PC-3 (cell line): ENCODE results near the gene ARMH4. TPM values are rescaled to one million over a fixed set of nuclear protein-coding genes. Genes with fewer than 3 reads are reported as not detected.
A peak's percentile ranks its signal among the peaks of the same experiment; 100 is the strongest.

ENCODE experiments used
- ATAC-seq: fragments of 200-7000 bp; cut with Tn5 transposase; 2 replicates; pipeline ENCODE4 v1.9.1; 2020; ENCODE audit warnings: mild to moderate bottlenecking, moderate library complexity
- BruUV-seq: library from RNA; stranded (reverse); fragments of 400-500 nt; replicated peaks from 2 replicates; lab custom pipeline; 2021; lab: Mats Ljungman, UMichigan
- CTCF ChIA-PET: fragments of 300-600 bp; sonication (Branson Sonifier 250); formaldehyde crosslinking; loops from one replicate; lab custom pipeline; 2022; ENCODE audit warnings: antibody characterized with exemption; lab: Charles Lee
- POLR2A ChIA-PET: fragments of 300-600 bp; sonication (Branson Sonifier 250); formaldehyde crosslinking; loops from one replicate; lab custom pipeline; 2022; ENCODE audit warnings: antibody characterized with exemption; ENCODE audit not compliant: unreplicated experiment; lab: Charles Lee
- DNase-seq: peaks from one replicate; pipeline ENCODE4 v3.0.0-alpha.2; 2015
- H2AFZ ChIP-seq: fragments of 300-600 bp; sonication (generic); 2 replicates; pipeline ENCODE4 v1.6.0; 2016; ENCODE audit warnings: antibody characterized with exemption, low read length
- H3F3A ChIP-seq: fragments of 300-600 bp; sonication (generic); one replicate; pipeline ENCODE4 v1.6.0; 2017; ENCODE audit warnings: antibody characterized with exemption, low read length, control low read depth, mild to moderate bottlenecking; ENCODE audit not compliant: unreplicated experiment
- H3K27ac ChIP-seq: fragments of 300-600 bp; sonication (generic); 2 replicates; pipeline ENCODE4 v1.5.1; 2016; ENCODE audit warnings: mild to moderate bottlenecking, low read length
- H3K27me3 ChIP-seq: fragments of 300-600 bp; sonication (generic); 2 replicates; pipeline ENCODE4 v1.6.1; 2016; ENCODE audit warnings: low read length, mixed read lengths
- H3K36me3 ChIP-seq: fragments of 300-600 bp; sonication (generic); 2 replicates; pipeline ENCODE4 v1.6.1; 2016; ENCODE audit warnings: low read depth, mixed run types, low read length, mixed read lengths
- H3K4me1 ChIP-seq: fragments of 300-600 bp; sonication (generic); 2 replicates; pipeline ENCODE4 v1.5.1; 2016; ENCODE audit warnings: low read length; ENCODE audit not compliant: insufficient read depth
- H3K4me2 ChIP-seq: fragments of 300-600 bp; sonication (generic); 2 replicates; pipeline ENCODE4 v1.6.0; 2016; ENCODE audit warnings: low read length
- H3K4me3 ChIP-seq: fragments of 300-600 bp; sonication (generic); 2 replicates; pipeline ENCODE4 v1.5.1; 2016; ENCODE audit warnings: mild to moderate bottlenecking, low read length, mixed read lengths
- H3K79me2 ChIP-seq: fragments of 300-600 bp; sonication (generic); 2 replicates; pipeline ENCODE4 v1.6.1; 2017; ENCODE audit warnings: low read length, mixed read lengths
- H3K9ac ChIP-seq: fragments of 300-600 bp; sonication (generic); 2 replicates; pipeline ENCODE4 v1.6.0; 2016; ENCODE audit warnings: mild to moderate bottlenecking, low read length
- H3K9me2 ChIP-seq: fragments of 300-600 bp; sonication (generic); replicated peaks from 2 replicates; pipeline ENCODE4 v1.6.1; 2016; ENCODE audit warnings: mixed run types, low read length, mixed read lengths
- H3K9me3 ChIP-seq: fragments of 300-600 bp; sonication (generic); 2 replicates; pipeline ENCODE4 v1.6.1; 2016; ENCODE audit warnings: low read length, mixed read lengths
- H4K20me1 ChIP-seq: fragments of 300-600 bp; sonication (generic); 2 replicates; pipeline ENCODE4 v1.6.1; 2016; ENCODE audit warnings: low read length, mixed read lengths
- CTCF ChIP-seq: fragments of 300-600 bp; sonication (generic); conservative IDR thresholded peaks from 2 replicates; pipeline ENCODE4 v1.5.1; 2017; ENCODE audit warnings: antibody characterized with exemption, low read depth, mild to moderate bottlenecking, low read length
- EZH2 ChIP-seq: fragments of 300-600 bp; sonication (generic); IDR thresholded peaks from one replicate; pipeline ENCODE4 v1.6.1; 2017; ENCODE audit warnings: antibody characterized with exemption, mild to moderate bottlenecking, low read length; ENCODE audit not compliant: unreplicated experiment
- EZH2phosphoT487 ChIP-seq: fragments of 300-600 bp; sonication (generic); IDR thresholded peaks from 2 replicates; pipeline ENCODE4 v1.6.1; 2018; ENCODE audit warnings: mild to moderate bottlenecking, antibody characterized with exemption, low read length, borderline replicate concordance
- intact Hi-C: fragments of 100-400 bp; cut with micrococcal nuclease; formaldehyde crosslinking; loops from 2 replicates; pipeline ENCODE4 v1.9.0; 2023
- total RNA-seq: library from RNA; depleted of rRNA; stranded (reverse); fragments of >200 nt; gene quantifications from 2 replicates; pipeline ENCODE4 v1.2.3, GENCODE V29; 2014

The ARMH4 gene
- total RNA-seq, 1 experiment from 2014 or later: 2.6 TPM

GRCh38 chr14:58196198-58196597 is 44.2 kb upstream of the ARMH4 start:
- BruUV-seq: no TSS peak
- intact Hi-C loops: no loop called here
- Histone ChIP-seq H3K4me2 (no peak overlapping the region), H3K27me3 (peaks cover 28% of the 10 kb centered on the region; the same call in 1 of the 2 replicates), H3K27ac (no peak overlapping the region), H3K79me2 (peaks cover 12% of the 10 kb centered on the region), H3K4me1 (peaks cover 11% of the 10 kb centered on the region; the same call in 1 of the 2 replicates), H3F3A (no peaks in the 10 kb centered on the region), H2AFZ (no peak overlapping the region), H4K20me1 (no peaks in the 10 kb centered on the region), H3K9ac (no peak overlapping the region), H3K36me3 (no peaks in the 10 kb centered on the region), H3K9me3 (no peaks in the 10 kb centered on the region), H3K4me3 (no peak overlapping the region), H3K9me2 (no peaks in the 10 kb centered on the region)
- TF ChIP-seq EZH2phosphoT487: no peak
- DNase-seq: no peak
- ChIA-PET POLR2A (interaction anchor here (0.5 kb wide), 1 partner anchor 64 kb away, joined by 3 read pairs; no protein-coding TSS in a partner anchor), CTCF (no interaction called here)
- ATAC-seq: no peak

- intact Hi-C loops: no loop called here
- no peaks in the 10 kb centered on the region for H3K36me3 ChIP-seq
- H2AFZ ChIP-seq: no peak overlapping the region
- ATAC-seq (0 out of 2 replicates have a peak, but pooled peaks have one; percentile 18), DNase-seq (peak; percentile 33)
- H3K4me3 ChIP-seq: no peak overlapping the region
- ChIA-PET POLR2A (no interaction called here), CTCF (interaction anchor here (0.5 kb wide), 1 partner anchor 86 kb away, joined by 3 read pairs; no protein-coding TSS in a partner anchor)
- H3K9me2 ChIP-seq: no peaks in the 10 kb centered on the region
- no peaks in the 10 kb centered on the region for H4K20me1 ChIP-seq
- no peaks in the 10 kb centered on the region for H3K79me2 ChIP-seq
- peaks cover 28% of the 10 kb centered on the region; the same call in 1 of the 2 replicates for H3K27me3 ChIP-seq
- TF ChIP-seq EZH2phosphoT487 (no peak), CTCF (no peak), EZH2 (no peak)
- no peak overlapping the region for H3K9ac ChIP-seq
- H3K9me3 ChIP-seq: no peaks in the 10 kb centered on the region
- BruUV-seq: no TSS peak
- H3K4me2 ChIP-seq: no peak overlapping the region
- no peaks in the 10 kb centered on the region for H3F3A ChIP-seq
- no peak overlapping the region for H3K27ac ChIP-seq
- H3K4me1 ChIP-seq: no peaks in the 10 kb centered on the region
These were observed 41.5 kb upstream of the ARMH4 start for GRCh38 chr14:58193542-58193941.

- TF ChIP-seq EZH2phosphoT487 (no peak), CTCF (no peak), EZH2 (no peak)
- Histone ChIP-seq H3F3A (no peaks in the 10 kb centered on the region), H3K4me1 (no peaks in the 10 kb centered on the region), H3K79me2 (no peaks in the 10 kb centered on the region), H3K4me2 (no peak overlapping the region), H3K9me2 (no peaks in the 10 kb centered on the region), H3K27me3 (peaks cover 39% of the 10 kb centered on the region; the same call in 1 of the 2 replicates), H3K36me3 (no peaks in the 10 kb centered on the region), H3K4me3 (no peak overlapping the region), H2AFZ (no peak overlapping the region), H3K27ac (no peak overlapping the region), H3K9ac (no peak overlapping the region), H3K9me3 (no peaks in the 10 kb centered on the region), H4K20me1 (no peaks in the 10 kb centered on the region)
- POLR2A ChIA-PET: no interaction called here
- intact Hi-C loops: no loop called here
- no peak for DNase-seq
- ATAC-seq: peak; percentile 12; the same call in 1 of the 2 replicates
- BruUV-seq: no TSS peak
- CTCF ChIA-PET: no interaction called here
These were observed 40.0 kb upstream of the ARMH4 start for GRCh38 chr14:58191763-58192601.
